ENCODE measurements around the gene CCDC93.
A peak's percentile ranks its signal among the peaks of the same experiment; 100 is the strongest.

CCDC93 gene

GRCh38 chr2:117984208-117984607 is 29.7 kb downstream of the CCDC93 start:
- no peak for FAIRE-seq
- no peak for TF ChIP-seq TAF1 (IDR thresholded peaks at IDR 0.05; ENCODE audit: borderline replicate concordance, low read depth, low read length)
- no peak for TF ChIP-seq POLR2A (IDR thresholded peaks at IDR 0.05; ENCODE audit: low read depth, low read length)
- TF ChIP-seq POLR2AphosphoS5 (IDR thresholded peaks at IDR 0.05; ENCODE audit: low read depth, low read length) = no peak
- no peak for DNase-seq (ENCODE audit: insufficient read length)

GRCh38 chr2:117983040-117983439 is 30.8 kb downstream of the CCDC93 start:
- FAIRE-seq (no peak), DNase-seq (ENCODE audit: insufficient read length) (no peak)
- no peak for TF ChIP-seq POLR2A (IDR thresholded peaks at IDR 0.05; ENCODE audit: low read depth, low read length)
- no peak for TF ChIP-seq POLR2AphosphoS5 (IDR thresholded peaks at IDR 0.05; ENCODE audit: low read depth, low read length)
- TF ChIP-seq TAF1 (IDR thresholded peaks at IDR 0.05; ENCODE audit: borderline replicate concordance, low read depth, low read length) = no peak

- FAIRE-seq (no peak), DNase-seq (ENCODE audit: insufficient read length) (no peak)
- TF ChIP-seq POLR2A (IDR thresholded peaks at IDR 0.05; ENCODE audit: low read depth, low read length) (no peak), POLR2AphosphoS5 (IDR thresholded peaks at IDR 0.05; ENCODE audit: low read depth, low read length) (no peak), TAF1 (IDR thresholded peaks at IDR 0.05; ENCODE audit: borderline replicate concordance, low read depth, low read length) (no peak)
These were observed 31.4 kb downstream of the CCDC93 start for GRCh38 chr2:117982376-117983033.

GRCh38 chr2:117981810-117982209 is 32.1 kb downstream of the CCDC93 start:
- no peak for DNase-seq (ENCODE audit: insufficient read length)
- TF ChIP-seq POLR2A (IDR thresholded peaks at IDR 0.05; ENCODE audit: low read depth, low read length) = no peak
- TF ChIP-seq POLR2AphosphoS5 (IDR thresholded peaks at IDR 0.05; ENCODE audit: low read depth, low read length) = no peak
- no peak for TF ChIP-seq TAF1 (IDR thresholded peaks at IDR 0.05; ENCODE audit: borderline replicate concordance, low read depth, low read length)
- peak; percentile 33 for FAIRE-seq

- DNase-seq (ENCODE audit: insufficient read length) = no peak
These were observed 32.8 kb downstream of the CCDC93 start for GRCh38 chr2:117980783-117981676.

GRCh38 chr2:117979911-117980701 is 33.8 kb downstream of the CCDC93 start:
- DNase-seq (ENCODE audit: insufficient read length) (no peak), FAIRE-seq (no peak)
- TF ChIP-seq POLR2A (IDR thresholded peaks at IDR 0.05; ENCODE audit: low read depth, low read length) (no peak), POLR2AphosphoS5 (IDR thresholded peaks at IDR 0.05; ENCODE audit: low read depth, low read length) (no peak), TAF1 (IDR thresholded peaks at IDR 0.05; ENCODE audit: borderline replicate concordance, low read depth, low read length) (no peak)

More at GRCh38 chr2:117980783-117981676, 32.8 kb downstream of the CCDC93 start:
- FAIRE-seq = no peak
- TF ChIP-seq TAF1 (IDR thresholded peaks at IDR 0.05; ENCODE audit: borderline replicate concordance, low read depth, low read length) (no peak), POLR2AphosphoS5 (IDR thresholded peaks at IDR 0.05; ENCODE audit: low read depth, low read length) (no peak), POLR2A (IDR thresholded peaks at IDR 0.05; ENCODE audit: low read depth, low read length) (no peak)

- DNase-seq (ENCODE audit: insufficient read length) = no peak
- FAIRE-seq = no peak
- no peak for TF ChIP-seq POLR2A (IDR thresholded peaks at IDR 0.05; ENCODE audit: low read depth, low read length)
These were observed 36.2 kb downstream of the CCDC93 start for GRCh38 chr2:117977696-117978095.

GRCh38 chr2:117976581-117976980 is 37.3 kb downstream of the CCDC93 start:
- no peak for TF ChIP-seq TAF1 (IDR thresholded peaks at IDR 0.05; ENCODE audit: borderline replicate concordance, low read depth, low read length)
- no peak for TF ChIP-seq POLR2AphosphoS5 (IDR thresholded peaks at IDR 0.05; ENCODE audit: low read depth, low read length)
- no peak for TF ChIP-seq POLR2A (IDR thresholded peaks at IDR 0.05; ENCODE audit: low read depth, low read length)
- no peak for FAIRE-seq

GRCh38 chr2:117973498-117974082 is 40.3 kb downstream of the CCDC93 start:
- DNase-seq (ENCODE audit: insufficient read length) (no peak), FAIRE-seq (no peak)

More at GRCh38 chr2:117976581-117976980, 37.3 kb downstream of the CCDC93 start:
- DNase-seq (ENCODE audit: insufficient read length) = no peak

GRCh38 chr2:117972476-117973123 is 41.3 kb downstream of the CCDC93 start:
- no peak for DNase-seq (ENCODE audit: insufficient read length)
- TF ChIP-seq POLR2A (IDR thresholded peaks at IDR 0.05; ENCODE audit: low read depth, low read length) = no peak
- no peak for TF ChIP-seq POLR2AphosphoS5 (IDR thresholded peaks at IDR 0.05; ENCODE audit: low read depth, low read length)
- no peak for TF ChIP-seq TAF1 (IDR thresholded peaks at IDR 0.05; ENCODE audit: borderline replicate concordance, low read depth, low read length)
- FAIRE-seq = no peak

More at GRCh38 chr2:117973498-117974082, 40.3 kb downstream of the CCDC93 start:
- TF ChIP-seq TAF1 (IDR thresholded peaks at IDR 0.05; ENCODE audit: borderline replicate concordance, low read depth, low read length) = no peak
- TF ChIP-seq POLR2A (IDR thresholded peaks at IDR 0.05; ENCODE audit: low read depth, low read length) = no peak
- TF ChIP-seq POLR2AphosphoS5 (IDR thresholded peaks at IDR 0.05; ENCODE audit: low read depth, low read length) = no peak
